Large intestine (tissue), 3 donors: ENCODE measurements around the gene RNF157. TPM values are rescaled to one million over a fixed set of nuclear protein-coding genes. Genes with fewer than 3 reads are reported as not detected.

Source experiments
- DNase-seq, 2 donors: peaks; one replicate each; pipeline versions ENCODE4 v3.0.0 to v3.0.0-alpha.2; 2013
- H3K27ac ChIP-seq: one replicate; pipeline ENCODE4 v1.5.1; 2013; ENCODE audit warnings: low read length
- H3K27me3 ChIP-seq: 2 replicates; pipeline ENCODE4 v1.6.1; 2013; ENCODE audit warnings: low read length; ENCODE audit not compliant: control insufficient read depth, insufficient read depth
- H3K36me3 ChIP-seq: 2 replicates; pipeline ENCODE4 v1.6.1; 2013; ENCODE audit warnings: low read length; ENCODE audit not compliant: control insufficient read depth, insufficient read depth
- H3K4me1 ChIP-seq: one replicate; pipeline ENCODE4 v1.6.1; 2013; ENCODE audit warnings: low read length; ENCODE audit not compliant: control insufficient read depth, insufficient read depth
- H3K4me3 ChIP-seq: one replicate; pipeline ENCODE4 v1.5.1; 2013; ENCODE audit warnings: low read length
- H3K9me3 ChIP-seq: one replicate; pipeline ENCODE4 v1.6.1; 2013; ENCODE audit warnings: mild to moderate bottlenecking, low read depth, low read length, moderate library complexity; ENCODE audit not compliant: control insufficient read depth
- whole genome bisulfite sequencing: methylation state at CpG from one replicate; pipeline ENCODE4 v1.1.5; 2013; ENCODE audit warnings: low lambda C conversion rate; ENCODE audit not compliant: insufficient coverage; 5-methylcytosine and 5-hydroxymethylcytosine counted together
- polyA plus RNA-seq: library from polyadenylated mRNA; unstranded; fragments of 120-200 nt; gene quantifications from one replicate; pipeline ENCODE4 v1.2.1, GENCODE V29; 2013

The RNF157 gene
- polyA plus RNA-seq, 1 donor, result 19.2 TPM

- WGBS, result no CpG with 5 or more reads among the region's 55 CpGs
- peak within 1 kb of the TSS; percentile 76 for H3K4me3 ChIP-seq
Measured at GRCh38 chr17:76103274-76104139, 136.8 kb downstream of the RNF157 start, which contains the start of gene EXOC7. EXOC7 (minus strand) TSS chr17:76103787; CDS start chr17:76103692, 95 bp downstream.

DNA sequence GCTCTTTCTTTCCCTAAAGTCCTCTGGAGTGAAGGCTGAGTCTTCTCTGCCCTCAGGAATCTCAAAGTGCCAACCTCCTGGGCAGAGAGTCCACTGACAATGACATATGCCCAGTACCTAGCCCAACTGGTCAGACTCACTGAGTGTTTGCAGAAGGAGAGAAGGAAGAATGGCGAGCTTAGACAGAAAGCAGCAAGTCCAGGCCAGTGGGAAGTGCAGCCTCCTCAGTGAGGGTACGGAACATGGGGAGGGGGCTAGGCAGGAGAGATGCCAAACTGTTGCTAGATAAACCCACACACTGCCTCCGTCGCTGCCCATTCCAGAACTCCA, 137.4 kb downstream of the RNF157 start:
- no CpG with 5 or more reads among the region's 4 CpGs for WGBS
- Histone ChIP-seq H3K36me3 (peaks cover 27% of the 10 kb centered on the region), H3K27ac (peak overlapping the region; percentile 75), H3K9me3 (peaks cover 3% of the 10 kb centered on the region), H3K4me1 (peaks cover 16% of the 10 kb centered on the region), H3K4me3 (peak overlapping the region; percentile 76), H3K27me3 (no peaks in the 10 kb centered on the region)
- no peak for DNase-seq

More at GRCh38 chr17:76103274-76104139, 136.8 kb downstream of the RNF157 start, which contains the start of gene EXOC7:
- H3K9me3 ChIP-seq, result peaks cover 3% of the 10 kb centered on the region
- H3K4me1 ChIP-seq, result peaks cover 16% of the 10 kb centered on the region
- no peaks in the 10 kb centered on the region for H3K27me3 ChIP-seq
- peak within 1 kb of the TSS; percentile 75 for H3K27ac ChIP-seq
- peak; percentile 92 to 94 for DNase-seq
- H3K36me3 ChIP-seq, result peaks cover 27% of the 10 kb centered on the region

DNA sequence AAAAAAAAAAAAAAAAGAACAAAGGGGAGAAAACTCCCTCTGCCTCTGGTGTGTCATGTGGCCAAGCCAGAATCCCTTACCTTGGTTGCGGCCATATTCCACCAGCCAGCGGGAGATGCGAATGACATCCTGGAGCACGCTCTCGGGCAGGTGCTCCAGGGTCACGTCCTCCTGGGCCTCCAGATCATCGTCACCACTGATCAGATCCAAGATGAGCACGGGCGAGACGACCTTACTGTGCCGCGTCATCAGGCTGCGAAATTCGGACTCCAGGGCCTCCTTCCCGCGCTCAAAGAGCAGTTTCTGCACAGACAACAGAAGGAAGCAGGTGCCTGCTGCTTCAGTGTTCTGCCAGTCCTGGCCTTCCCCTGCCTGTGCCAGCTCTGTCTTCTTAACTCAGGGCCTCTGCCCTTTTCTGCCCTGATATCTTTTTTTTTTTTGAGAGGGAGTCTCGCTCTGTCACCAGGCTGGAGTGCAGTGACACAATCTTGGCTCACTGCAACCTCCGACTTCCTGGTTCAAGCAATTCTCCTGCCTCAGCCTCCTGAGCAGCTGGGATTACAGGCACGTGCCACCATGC, 142.5 kb downstream of the RNF157 start:
- no peaks in the 10 kb centered on the region for H3K9me3 ChIP-seq
- H3K36me3 ChIP-seq, result peaks cover 73% of the 10 kb centered on the region
- H3K4me1 ChIP-seq, result peaks cover 3% of the 10 kb centered on the region
- WGBS, result 100% methylated on average over 2 of the region's 19 CpGs
- no peak overlapping the region for H3K27ac ChIP-seq
- no peaks in the 10 kb centered on the region for H3K27me3 ChIP-seq
- H3K4me3 ChIP-seq, result no peak overlapping the region
- peak in 1 of 2 donors; percentile 0 for DNase-seq

GRCh38 chr17:76095943-76096342, 144.3 kb downstream of the RNF157 start:
- H3K36me3 ChIP-seq, result peaks cover 76% of the 10 kb centered on the region
- H3K27me3 ChIP-seq, result no peaks in the 10 kb centered on the region
- H3K4me3 ChIP-seq, result no peak overlapping the region
- DNase-seq, result no peak
- no peaks in the 10 kb centered on the region for H3K9me3 ChIP-seq
- WGBS, result no CpG with 5 or more reads among the region's 13 CpGs
- no peaks in the 10 kb centered on the region for H3K4me1 ChIP-seq
- H3K27ac ChIP-seq, result no peak overlapping the region

DNA sequence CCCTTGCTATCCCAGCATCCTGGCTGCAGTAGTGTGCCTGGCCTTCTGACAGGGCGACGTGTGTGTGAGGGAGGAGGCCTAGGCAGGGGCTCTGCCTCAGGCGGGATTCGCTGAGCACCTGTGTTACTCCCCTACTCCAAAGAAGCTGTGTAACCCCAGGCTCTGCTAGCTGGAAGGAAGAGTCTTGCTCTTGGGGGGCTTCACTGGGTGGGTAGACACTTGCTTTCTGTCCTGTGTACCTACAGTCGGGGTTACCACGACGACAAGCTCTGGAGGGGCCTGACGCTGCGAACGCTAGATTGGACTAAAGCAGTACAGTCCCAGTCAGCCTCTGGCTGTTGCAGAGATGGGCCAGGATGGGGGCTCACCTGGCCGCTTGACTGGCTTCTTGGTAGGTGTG, 146.2 kb downstream of the RNF157 start:
- Histone ChIP-seq H3K9me3 (no peaks in the 10 kb centered on the region), H3K27me3 (no peaks in the 10 kb centered on the region), H3K27ac (no peak overlapping the region), H3K4me3 (no peak overlapping the region), H3K4me1 (no peaks in the 10 kb centered on the region), H3K36me3 (peaks cover 81% of the 10 kb centered on the region)
- WGBS, result no CpG with 5 or more reads among the region's 11 CpGs
- DNase-seq, result no peak

GRCh38 chr17:76092526-76093413, 147.5 kb downstream of the RNF157 start:
- Histone ChIP-seq H3K4me1 (no peaks in the 10 kb centered on the region), H3K36me3 (peaks cover 92% of the 10 kb centered on the region), H3K9me3 (no peaks in the 10 kb centered on the region), H3K4me3 (no peak overlapping the region), H3K27me3 (no peaks in the 10 kb centered on the region), H3K27ac (no peak overlapping the region)
- DNase-seq, result peak in 1 of 2 donors; percentile 0
- no CpG with 5 or more reads among the region's 20 CpGs for WGBS

Other genes starting within 250 kb of the RNF157 start
- 14.9 TPM for gene CDK3, start 239.6 kb downstream of the RNF157 start, polyA plus RNA-seq
- 63.2 TPM for gene EVPL, start 213.2 kb downstream of the RNF157 start, polyA plus RNA-seq
- gene SRP68, start 168.0 kb downstream of the RNF157 start, polyA plus RNA-seq, result 65.2 TPM
- 0.93 TPM for gene GALR2, start 165.7 kb downstream of the RNF157 start, polyA plus RNA-seq
- gene ZACN, start 161.3 kb downstream of the RNF157 start, polyA plus RNA-seq, result 23.7 TPM
- gene EXOC7, start 136.7 kb downstream of the RNF157 start, polyA plus RNA-seq, result 97.8 TPM
- 1.2 TPM for gene FOXJ1, start 99.2 kb downstream of the RNF157 start, polyA plus RNA-seq
- gene UBALD2, start 24.9 kb upstream of the RNF157 start, polyA plus RNA-seq, result 68.4 TPM
- gene QRICH2, start 67.8 kb upstream of the RNF157 start, polyA plus RNA-seq, result 3.1 TPM
- 54.8 TPM for gene PRPSAP1, start 113.4 kb upstream of the RNF157 start, polyA plus RNA-seq
- 3.1 TPM for gene SPHK1, start 144.1 kb upstream of the RNF157 start, polyA plus RNA-seq
- 21.0 TPM for gene UBE2O, start 212.7 kb upstream of the RNF157 start, polyA plus RNA-seq
- gene AANAT, start 227.1 kb upstream of the RNF157 start, polyA plus RNA-seq, result 0.13 TPM